Esophagus squamous epithelium (tissue), 5 donors: ENCODE results near the gene FAM120B. TPM values are rescaled to one million over a fixed set of nuclear protein-coding genes. Genes with fewer than 3 reads are reported as not detected.

Experiments
- DNase-seq: peaks from one replicate; lab custom pipeline; 2025; lab: John Stamatoyannopoulos, UW
- H3K27ac ChIP-seq, 4 donors: fragments of 200-600 bp; sonication (generic); one replicate each; pipeline ENCODE4 v1.5.1; 2016 to 2019; ENCODE audit warnings: mild to moderate bottlenecking in 1 of 4
- H3K27me3 ChIP-seq, 4 donors: fragments of 200-600 bp; sonication (generic); 1 replicate in 3 of 4; 2 replicates in 1 of 4; pipeline versions ENCODE4 v1.5.1 to v1.6.0; 2017 to 2021; ENCODE audit warnings: antibody characterized with exemption in 1 of 4
- H3K36me3 ChIP-seq, 3 donors: fragments of 200-600 bp; sonication (generic); one replicate each; pipeline ENCODE4 v1.5.1; 2016 to 2019
- H3K4me1 ChIP-seq, 3 donors: fragments of 200-600 bp; sonication (generic); one replicate each; pipeline ENCODE4 v1.5.1; 2017 to 2019
- H3K4me3 ChIP-seq, 4 donors: fragments of 200-600 bp; sonication (generic); 1 replicate in 3 of 4; 2 replicates in 1 of 4; pipeline ENCODE4 v1.5.1; 2016 to 2019; ENCODE audit warnings: mild to moderate bottlenecking in 2 of 4, moderate library complexity in 1 of 4
- H3K9me3 ChIP-seq, 3 donors: fragments of 200-600 bp; sonication (generic); one replicate each; pipeline ENCODE4 v1.5.1; 2016 to 2019
- POLR2A ChIP-seq, 4 donors: fragments of 450-650 bp; IDR thresholded peaks; one replicate each; pipeline ENCODE4 v1.6.1; 2017; ENCODE audit warnings: antibody characterized with exemption in 4 of 4, mild to moderate bottlenecking in 4 of 4, moderate library complexity in 3 of 4
- WGBS, 2 donors: methylation state at CpG; one replicate each; pipeline ENCODE4 v1.1.5; 2018; 5-methylcytosine and 5-hydroxymethylcytosine counted together
- intact Hi-C: fragments of 100-400 bp; cut with DNase I; formaldehyde crosslinking; loops from one replicate; pipeline ENCODE4 v1.15.0; 2022
- total RNA-seq, 4 donors: library from RNA; depleted of rRNA; stranded (reverse); fragments of >200 nt; gene quantifications; one replicate each; pipeline ENCODE4 v1.1.0, GENCODE V29; 2016
- TF ChIP-seq, protein P1 (sequence below), 6 experiments: fragments of 450-650 bp in 4 of 6; fragments of 200-600 bp in 2 of 6; sonication (generic) in 2 of 6; IDR thresholded peaks; one replicate each; pipeline ENCODE4 v1.5.1; 2016 to 2019; ENCODE audit warnings: antibody characterized with exemption in 6 of 6, mild to moderate bottlenecking in 4 of 6, moderate library complexity in 4 of 6
- donor health status: DM: yes; HTN: yes; CAD: no.

Gene FAM120B
- total RNA-seq, 4 donors from 2014 or later = 8.4 to 25.6 (median 12.9) TPM

DNA sequence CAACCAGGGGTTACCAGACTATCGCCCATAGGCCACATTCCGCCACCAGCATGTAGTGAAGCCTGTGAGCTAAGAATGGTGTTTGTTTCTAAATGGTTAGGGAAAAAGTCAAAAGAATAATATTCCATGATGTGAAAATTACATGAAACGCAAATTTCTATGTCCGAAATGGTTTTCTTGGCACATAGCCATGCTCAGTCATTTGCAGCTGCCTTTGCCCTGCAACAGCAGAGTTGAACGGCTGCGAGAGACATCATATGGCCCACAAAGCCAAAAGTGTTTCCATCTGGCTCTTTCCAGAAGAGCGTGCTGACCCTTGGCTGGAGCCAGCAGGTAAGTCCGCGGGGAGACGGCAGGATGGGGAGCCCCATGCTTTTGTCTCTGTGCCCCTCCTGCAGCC is 60.7 kb downstream of the FAM120B start:
- H3K9me3 ChIP-seq = no peaks in the 10 kb centered on the region
- DNase-seq = no peak
- no peak for TF ChIP-seq POLR2A (IDR thresholded peaks at IDR 0.05)
- TF ChIP-seq, protein P1, sequence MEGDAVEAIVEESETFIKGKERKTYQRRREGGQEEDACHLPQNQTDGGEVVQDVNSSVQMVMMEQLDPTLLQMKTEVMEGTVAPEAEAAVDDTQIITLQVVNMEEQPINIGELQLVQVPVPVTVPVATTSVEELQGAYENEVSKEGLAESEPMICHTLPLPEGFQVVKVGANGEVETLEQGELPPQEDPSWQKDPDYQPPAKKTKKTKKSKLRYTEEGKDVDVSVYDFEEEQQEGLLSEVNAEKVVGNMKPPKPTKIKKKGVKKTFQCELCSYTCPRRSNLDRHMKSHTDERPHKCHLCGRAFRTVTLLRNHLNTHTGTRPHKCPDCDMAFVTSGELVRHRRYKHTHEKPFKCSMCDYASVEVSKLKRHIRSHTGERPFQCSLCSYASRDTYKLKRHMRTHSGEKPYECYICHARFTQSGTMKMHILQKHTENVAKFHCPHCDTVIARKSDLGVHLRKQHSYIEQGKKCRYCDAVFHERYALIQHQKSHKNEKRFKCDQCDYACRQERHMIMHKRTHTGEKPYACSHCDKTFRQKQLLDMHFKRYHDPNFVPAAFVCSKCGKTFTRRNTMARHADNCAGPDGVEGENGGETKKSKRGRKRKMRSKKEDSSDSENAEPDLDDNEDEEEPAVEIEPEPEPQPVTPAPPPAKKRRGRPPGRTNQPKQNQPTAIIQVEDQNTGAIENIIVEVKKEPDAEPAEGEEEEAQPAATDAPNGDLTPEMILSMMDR (IDR thresholded peaks at IDR 0.05) = no peak
- no peak overlapping the region for H3K4me3 ChIP-seq
- WGBS, 2 donors = 80 to 82% methylated on average over 6 to 10 of the region's 10 CpGs
- intact Hi-C loops = no loop called here
- H3K4me1 ChIP-seq = peaks cover 0 to 21% (median 0%) of the 10 kb centered on the region in 3 donors
- H3K27ac ChIP-seq = no peak overlapping the region
- no peaks in the 10 kb centered on the region for H3K27me3 ChIP-seq
- H3K36me3 ChIP-seq = peaks cover 0 to 77% (median 8%) of the 10 kb centered on the region in 3 donors

DNA sequence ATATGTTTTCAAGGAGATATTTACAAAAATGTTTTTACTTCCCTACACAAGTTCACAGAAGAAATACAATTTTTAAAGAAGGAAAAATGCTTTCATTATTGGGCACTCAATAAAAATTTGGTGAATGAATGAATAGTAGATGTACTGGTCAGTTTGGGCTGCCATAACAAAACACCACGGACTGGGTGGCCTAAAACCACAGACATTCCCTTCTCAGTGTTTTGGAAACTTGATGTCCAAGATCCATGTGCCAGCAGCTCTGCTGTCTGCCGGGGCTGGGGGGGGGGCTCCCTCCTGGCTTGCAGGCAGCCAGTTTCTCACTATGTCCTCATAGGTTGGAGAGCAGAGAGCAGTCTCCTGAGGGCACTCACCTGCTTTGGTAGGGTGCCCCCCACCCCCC is 62.0 kb downstream of the FAM120B start:
- Histone ChIP-seq H3K9me3 (no peaks in the 10 kb centered on the region), H3K4me1 (peaks cover 0 to 27% (median 0%) of the 10 kb centered on the region in 3 donors), H3K27ac (no peak overlapping the region), H3K36me3 (peaks cover 0 to 70% (median 4%) of the 10 kb centered on the region in 3 donors), H3K4me3 (no peak overlapping the region), H3K27me3 (no peaks in the 10 kb centered on the region)
- 60 to 85% methylated on average over 1 to 2 of the region's 2 CpGs for WGBS, 2 donors
- TF ChIP-seq, protein P1 (IDR thresholded peaks at IDR 0.05) = no peak
- TF ChIP-seq POLR2A (IDR thresholded peaks at IDR 0.05) = no peak
- intact Hi-C loops = no loop called here
- no peak for DNase-seq

DNA sequence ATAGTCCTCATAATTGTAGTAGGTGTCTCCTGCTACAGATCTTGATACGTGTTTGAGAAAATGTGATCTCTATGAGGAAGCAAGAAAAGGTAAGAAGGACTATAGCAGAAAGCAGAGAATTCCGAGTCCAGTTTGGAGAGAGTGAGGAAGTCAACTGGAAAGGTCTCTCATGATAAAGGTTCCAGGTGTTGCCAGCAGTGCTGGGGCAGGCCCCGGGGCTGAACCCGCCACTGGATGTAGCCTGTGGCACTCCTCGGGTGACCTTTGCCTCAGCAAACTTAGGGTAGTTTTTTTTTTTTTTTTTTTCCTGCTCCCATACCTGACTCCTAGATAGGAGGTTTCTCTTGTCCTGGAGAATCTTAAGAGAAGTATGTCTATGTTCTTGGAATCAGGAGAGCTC is 62.8 kb downstream of the FAM120B start:
- TF ChIP-seq, protein P1 (IDR thresholded peaks at IDR 0.05) = no peak
- TF ChIP-seq POLR2A (IDR thresholded peaks at IDR 0.05) = no peak
- Histone ChIP-seq H3K27ac (no peak overlapping the region), H3K4me3 (no peak overlapping the region), H3K36me3 (peaks cover 0 to 66% (median 3%) of the 10 kb centered on the region in 3 donors), H3K27me3 (no peaks in the 10 kb centered on the region), H3K9me3 (no peaks in the 10 kb centered on the region), H3K4me1 (peaks cover 0 to 27% (median 0%) of the 10 kb centered on the region in 3 donors)
- WGBS, 2 donors = 86 to 87% methylated on average over 5 of the region's 5 CpGs
- DNase-seq = no peak
- intact Hi-C loops = no loop called here

DNA sequence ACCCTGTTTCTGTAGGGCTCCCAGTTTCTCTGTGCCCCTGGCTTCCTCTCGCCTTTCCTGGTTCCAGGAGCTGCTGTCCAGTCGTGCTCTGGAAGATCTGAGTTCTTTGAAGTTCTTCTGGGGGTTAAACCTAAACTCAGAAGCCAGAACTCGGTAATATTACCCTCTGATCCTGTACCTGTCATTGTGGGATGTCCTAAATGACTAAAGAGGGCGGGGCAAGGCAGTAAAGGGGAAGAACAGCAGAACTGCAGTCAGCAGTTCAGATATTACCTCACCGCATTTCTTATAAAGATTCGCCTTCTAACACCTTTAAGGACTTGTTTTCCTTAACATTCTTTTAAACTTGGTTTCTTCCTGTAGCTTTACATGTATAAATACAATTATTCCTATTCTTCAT is 63.9 kb downstream of the FAM120B start:
- Histone ChIP-seq H3K27me3 (no peaks in the 10 kb centered on the region), H3K36me3 (peaks cover 0 to 65% (median 0%) of the 10 kb centered on the region in 3 donors), H3K4me1 (peaks cover 0 to 20% (median 0%) of the 10 kb centered on the region in 3 donors), H3K4me3 (no peak overlapping the region), H3K27ac (no peak overlapping the region), H3K9me3 (no peaks in the 10 kb centered on the region)
- intact Hi-C loops = no loop called here
- DNase-seq = no peak
- WGBS, 2 donors = 62% methylated on average over 6 of the region's 6 CpGs
- TF ChIP-seq, protein P1 (IDR thresholded peaks at IDR 0.05) = no peak

DNA sequence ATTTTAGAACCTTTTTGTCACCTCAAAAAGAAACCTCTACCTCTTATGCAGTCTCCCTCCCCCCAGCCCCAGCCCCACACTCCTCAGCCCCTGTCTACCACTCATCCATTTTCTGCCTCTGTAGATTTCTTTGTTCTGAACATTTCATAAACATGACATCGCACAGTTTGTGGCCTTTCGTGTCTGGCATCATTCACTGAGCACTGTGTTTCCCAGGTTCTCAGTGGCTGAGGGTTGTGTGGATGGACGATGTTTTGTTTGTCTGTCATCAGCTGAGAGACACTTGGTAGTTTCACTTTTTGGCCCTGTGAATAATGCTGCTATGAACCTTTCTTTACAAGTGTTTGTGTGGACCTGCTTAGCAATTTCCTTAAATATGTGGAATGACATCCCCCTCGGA is 64.5 kb downstream of the FAM120B start:
- no peaks in the 10 kb centered on the region for H3K27me3 ChIP-seq
- 84% methylated on average over 4 of the region's 4 CpGs for WGBS, 2 donors
- H3K9me3 ChIP-seq = no peaks in the 10 kb centered on the region

More for the DNA sequence above, 64.5 kb downstream of the FAM120B start:
- no peak for DNase-seq
- H3K36me3 ChIP-seq = peaks cover 0 to 71% (median 0%) of the 10 kb centered on the region in 3 donors
- intact Hi-C loops = no loop called here
- H3K4me3 ChIP-seq = no peak overlapping the region
- peaks cover 0 to 13% (median 0%) of the 10 kb centered on the region in 3 donors for H3K4me1 ChIP-seq
- TF ChIP-seq, protein P1 (IDR thresholded peaks at IDR 0.05) = no peak
- no peak for TF ChIP-seq POLR2A (IDR thresholded peaks at IDR 0.05)
- no peak overlapping the region for H3K27ac ChIP-seq
